MCF 10A (cell line): Measurements from ENCODE around the gene PHACTR3. TPM values are rescaled to one million over a fixed set of nuclear protein-coding genes. Genes with fewer than 3 reads are reported as not detected.

Experiments used
- BruUV-seq: library from RNA; stranded (reverse); fragments of 400-500 nt; replicated peaks from 2 replicates; lab custom pipeline; 2021; lab: Mats Ljungman, UMichigan
- CTCF ChIA-PET: fragments of 300-600 bp; sonication (Branson Sonifier 250); formaldehyde crosslinking; extraction: SDS; loops from one replicate; lab custom pipeline; 2021; ENCODE audit warnings: antibody characterized with exemption, inconsistent platforms; lab: Yijun Ruan, JAX
- POLR2A ChIA-PET: fragments of 300-600, 350-650 bp; sonication (Branson Sonifier 250); formaldehyde crosslinking; extraction: SDS; loops from one replicate; lab custom pipeline; 2020; ENCODE audit warnings: antibody characterized with exemption, inconsistent platforms; lab: Yijun Ruan, JAX
- DNase-seq: peaks from one replicate; pipeline ENCODE4 v3.0.0-alpha.2; 2018; ENCODE audit not compliant: unreplicated experiment
- H3K27ac Mint-ChIP-seq: one replicate; pipeline ENCODE4 v1.8.0; 2022; ENCODE audit warnings: mild to moderate bottlenecking, low read depth, mixed read lengths; ENCODE audit not compliant: unreplicated experiment
- H3K27me3 Mint-ChIP-seq: one replicate; pipeline ENCODE4 v1.8.0; 2022; ENCODE audit warnings: mixed read lengths; ENCODE audit not compliant: insufficient read depth, unreplicated experiment
- H3K36me3 Mint-ChIP-seq: one replicate; pipeline ENCODE4 v1.8.0; 2022; ENCODE audit warnings: mild to moderate bottlenecking, moderate library complexity, mixed read lengths; ENCODE audit not compliant: insufficient read depth, unreplicated experiment
- H3K4me1 Mint-ChIP-seq: one replicate; pipeline ENCODE4 v1.8.0; 2022; ENCODE audit warnings: mixed read lengths; ENCODE audit not compliant: insufficient read depth, unreplicated experiment
- H3K4me3 Mint-ChIP-seq: one replicate; pipeline ENCODE4 v1.8.0; 2022; ENCODE audit warnings: mild to moderate bottlenecking, moderate library complexity, mixed read lengths; ENCODE audit not compliant: unreplicated experiment
- H3K9me3 Mint-ChIP-seq: one replicate; pipeline ENCODE4 v1.8.0; 2022; ENCODE audit warnings: mixed read lengths; ENCODE audit not compliant: unreplicated experiment
- CTCF ChIP-seq: fragments of 200-600 bp; IDR thresholded peaks from one replicate; pipeline ENCODE4 v1.8.0; 2022; ENCODE audit warnings: antibody characterized with exemption, mild to moderate bottlenecking; ENCODE audit not compliant: unreplicated experiment
- intact Hi-C: fragments of 100-400 bp; cut with micrococcal nuclease; formaldehyde crosslinking; loops from 2 replicates; pipeline ENCODE4 v1.14.1; 2022
- total RNA-seq: library from RNA; stranded (reverse); gene quantifications from 2 replicates; pipeline ENCODE4 v1.2.3, GENCODE V29; 2022

The PHACTR3 gene
- total RNA-seq, 1 experiment from 2014 or later, result 22.8 TPM

- no peaks in the 10 kb centered on the region for H3K4me1 Mint-ChIP-seq
- H3K4me3 Mint-ChIP-seq, result no peak overlapping the region
- H3K27ac Mint-ChIP-seq, result no peak overlapping the region
- intact Hi-C loops, result no loop called here
- ChIA-PET POLR2A (interaction anchor here (0.6 kb wide), 1 partner anchor 184 kb away, joined by 3 read pairs; no protein-coding TSS in a partner anchor), CTCF (interaction anchor here (1.3 to 1.7 kb wide), 2 partner anchors 12 to 175 kb away, joined by 4 to 7 read pairs; no protein-coding TSS in a partner anchor)
- no peak for DNase-seq
- no peak for TF ChIP-seq CTCF
- no peaks in the 10 kb centered on the region for H3K9me3 Mint-ChIP-seq
- BruUV-seq, result no TSS peak
- H3K27me3 Mint-ChIP-seq, result peaks cover 53% of the 10 kb centered on the region
- H3K36me3 Mint-ChIP-seq, result no peaks in the 10 kb centered on the region
Observed at GRCh38 chr20:59735917-59736316, 131.6 kb downstream of the PHACTR3 start.

GRCh38 chr20:59736366-59736765, 132.0 kb downstream of the PHACTR3 start:
- no TSS peak for BruUV-seq
- Mint-ChIP-seq H3K36me3 (no peaks in the 10 kb centered on the region), H3K9me3 (no peaks in the 10 kb centered on the region), H3K4me1 (no peaks in the 10 kb centered on the region), H3K27ac (no peak overlapping the region), H3K27me3 (peaks cover 53% of the 10 kb centered on the region), H3K4me3 (no peak overlapping the region)
- POLR2A ChIA-PET, result no interaction called here
- intact Hi-C loops, result no loop called here
- no peak for DNase-seq
- CTCF ChIA-PET, result interaction anchor here (0.6 to 1.7 kb wide), 3 partner anchors 13 to 230 kb away, joined by 3 to 7 read pairs (median 5); no protein-coding TSS in a partner anchor
- TF ChIP-seq CTCF, result no peak

GRCh38 chr20:59737073-59737666, 132.8 kb downstream of the PHACTR3 start:
- Mint-ChIP-seq H3K27me3 (peaks cover 56% of the 10 kb centered on the region), H3K27ac (no peak overlapping the region), H3K4me1 (no peaks in the 10 kb centered on the region), H3K36me3 (no peaks in the 10 kb centered on the region), H3K4me3 (no peak overlapping the region), H3K9me3 (no peaks in the 10 kb centered on the region)
- ChIA-PET CTCF (interaction anchor here (0.6 to 1.7 kb wide), 3 partner anchors 14 to 230 kb away, joined by 3 to 6 read pairs (median 5); no protein-coding TSS in a partner anchor), POLR2A (interaction anchor here (0.6 kb wide), 1 partner anchor 45 kb away, joined by 3 read pairs; no protein-coding TSS in a partner anchor)
- no TSS peak for BruUV-seq
- intact Hi-C loops, result no loop called here
- no peak for DNase-seq
- no peak for TF ChIP-seq CTCF

- H3K4me3 Mint-ChIP-seq, result no peak overlapping the region
- intact Hi-C loops, result no loop called here
- no TSS peak for BruUV-seq
- POLR2A ChIA-PET, result no interaction called here
- no peaks in the 10 kb centered on the region for H3K4me1 Mint-ChIP-seq
- H3K9me3 Mint-ChIP-seq, result no peaks in the 10 kb centered on the region
- peaks cover 62% of the 10 kb centered on the region for H3K27me3 Mint-ChIP-seq
- H3K36me3 Mint-ChIP-seq, result no peaks in the 10 kb centered on the region
- no peak for TF ChIP-seq CTCF
- no peak overlapping the region for H3K27ac Mint-ChIP-seq
- CTCF ChIA-PET, result interaction anchor here (1.3 to 1.7 kb wide), 2 partner anchors 12 to 14 kb away, joined by 5 to 6 read pairs; no protein-coding TSS in a partner anchor
- DNase-seq, result no peak
Observed at GRCh38 chr20:59737816-59738215, 133.5 kb downstream of the PHACTR3 start.
